Measurements from ENCODE around the gene DEPDC1. TPM values are rescaled to one million over a fixed set of nuclear protein-coding genes. Genes with fewer than 3 reads are reported as not detected.

Gene DEPDC1
- total RNA-seq, 1 experiment from 2014 or later = 20.3 TPM

GRCh38 chr1:68511254-68511653 lies 14.4 kb upstream of the DEPDC1 start:
- POLR2A ChIA-PET = no interaction called here
- H3K36me3 ChIP-seq (ENCODE audit: control insufficient read depth, insufficient read depth, low read length) = no peaks in the 10 kb centered on the region
- H3K9me3 Mint-ChIP-seq (ENCODE audit: unreplicated experiment) = no peaks in the 10 kb centered on the region
- no peaks in the 10 kb centered on the region for H3K4me1 ChIP-seq
- H3K27me3 ChIP-seq (replicated peaks; ENCODE audit: control insufficient read depth, insufficient read depth, low read length) = no peaks in the 10 kb centered on the region
- no peaks in the 10 kb centered on the region for H3K9me3 ChIP-seq
- no TSS peak for BruUV-seq (replicated peaks)
- no peaks in the 10 kb centered on the region for H3K36me3 Mint-ChIP-seq (ENCODE audit: insufficient read depth, unreplicated experiment)
- no peak for TF ChIP-seq CTCF (IDR thresholded peaks at IDR 0.05; ENCODE audit: insufficient read depth in 1 of 2, low read depth in 1 of 2, low read length in 1 of 2, severe bottlenecking in 1 of 2, unreplicated experiment in 1 of 2)
- H3K4me3 ChIP-seq (ENCODE audit: low read depth, low read length) = no peak overlapping the region
- intact Hi-C loops (cut with micrococcal nuclease; ENCODE audit: unreplicated experiment) = no loop called here
- CTCF ChIA-PET = no interaction called here
- no peak overlapping the region for H3K27ac Mint-ChIP-seq (ENCODE audit: unreplicated experiment)
- no peak overlapping the region for H3K4me3 Mint-ChIP-seq (ENCODE audit: unreplicated experiment)
- peaks cover 4% of the 10 kb centered on the region for H3K27me3 Mint-ChIP-seq (ENCODE audit: insufficient read depth, unreplicated experiment)
- H3K4me1 Mint-ChIP-seq (ENCODE audit: low read depth, unreplicated experiment) = no peaks in the 10 kb centered on the region
- no peak for DNase-seq

DNA sequence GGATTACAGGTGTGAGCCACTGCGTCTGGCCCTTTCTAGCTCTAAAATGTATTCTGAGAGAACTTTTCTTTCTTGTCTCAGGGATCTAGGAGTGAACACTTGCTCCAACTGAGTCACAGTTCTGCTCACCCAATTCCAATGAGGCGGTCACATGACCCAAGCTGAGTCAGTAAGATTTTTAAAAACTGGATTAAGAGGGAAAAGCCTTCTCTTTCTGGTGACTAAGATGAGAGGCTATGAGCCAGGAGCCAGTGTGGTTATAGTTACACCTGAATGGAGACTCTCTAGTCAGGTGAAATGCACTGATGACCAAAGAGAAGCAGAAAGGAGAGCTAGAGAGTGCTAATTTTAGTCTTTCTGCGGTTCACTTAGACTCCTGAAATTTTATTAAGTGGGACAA lies 9.5 kb upstream of the DEPDC1 start:
- Histone ChIP-seq H3K36me3 (ENCODE audit: control insufficient read depth, insufficient read depth, low read length) (no peaks in the 10 kb centered on the region), H3K4me3 (ENCODE audit: low read depth, low read length) (no peak overlapping the region), H3K9me3 (no peaks in the 10 kb centered on the region), H3K4me1 (no peaks in the 10 kb centered on the region), H3K27me3 (replicated peaks; ENCODE audit: control insufficient read depth, insufficient read depth, low read length) (no peaks in the 10 kb centered on the region)
- H3K36me3 Mint-ChIP-seq (ENCODE audit: insufficient read depth, unreplicated experiment) = no peaks in the 10 kb centered on the region
- H3K27ac Mint-ChIP-seq (ENCODE audit: unreplicated experiment) = no peak overlapping the region
- H3K9me3 Mint-ChIP-seq (ENCODE audit: unreplicated experiment) = no peaks in the 10 kb centered on the region
- ChIA-PET CTCF (no interaction called here), POLR2A (no interaction called here)
- H3K4me3 Mint-ChIP-seq (ENCODE audit: unreplicated experiment) = no peak overlapping the region
- DNase-seq = no peak
- BruUV-seq (replicated peaks) = no TSS peak
- H3K27me3 Mint-ChIP-seq (ENCODE audit: insufficient read depth, unreplicated experiment) = no peaks in the 10 kb centered on the region
- no peaks in the 10 kb centered on the region for H3K4me1 Mint-ChIP-seq (ENCODE audit: low read depth, unreplicated experiment)
- intact Hi-C loops (cut with micrococcal nuclease; ENCODE audit: unreplicated experiment) = no loop called here
- no peak for TF ChIP-seq CTCF (IDR thresholded peaks at IDR 0.05; ENCODE audit: insufficient read depth in 1 of 2, low read depth in 1 of 2, low read length in 1 of 2, severe bottlenecking in 1 of 2, unreplicated experiment in 1 of 2)

DNA sequence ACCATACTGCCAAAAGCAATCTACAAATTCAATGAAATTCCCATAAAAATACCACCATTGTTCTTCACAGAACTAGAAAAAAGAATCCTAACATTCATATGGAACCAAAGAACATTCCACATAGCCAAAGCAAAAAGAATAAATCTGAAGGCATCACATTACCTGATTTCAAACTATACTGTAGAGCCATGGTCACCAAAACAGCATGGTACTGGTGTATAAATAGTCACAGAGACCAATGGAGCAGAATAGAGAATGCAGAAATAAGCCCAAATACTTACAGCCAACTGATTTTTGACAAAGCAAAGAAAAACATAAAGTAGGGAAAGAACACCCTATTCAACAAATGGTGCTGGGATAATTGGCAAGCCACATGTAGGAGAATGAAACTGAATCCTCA lies 6.2 kb upstream of the DEPDC1 start:
- no peaks in the 10 kb centered on the region for H3K9me3 ChIP-seq
- no peak overlapping the region for H3K27ac Mint-ChIP-seq (ENCODE audit: unreplicated experiment)
- no peak for TF ChIP-seq CTCF (IDR thresholded peaks at IDR 0.05; ENCODE audit: insufficient read depth in 1 of 2, low read depth in 1 of 2, low read length in 1 of 2, severe bottlenecking in 1 of 2, unreplicated experiment in 1 of 2)
- H3K27me3 Mint-ChIP-seq (ENCODE audit: insufficient read depth, unreplicated experiment) = no peaks in the 10 kb centered on the region
- H3K36me3 Mint-ChIP-seq (ENCODE audit: insufficient read depth, unreplicated experiment) = no peaks in the 10 kb centered on the region
- no peak for DNase-seq
- no peaks in the 10 kb centered on the region for H3K36me3 ChIP-seq (ENCODE audit: control insufficient read depth, insufficient read depth, low read length)
- H3K9me3 Mint-ChIP-seq (ENCODE audit: unreplicated experiment) = no peaks in the 10 kb centered on the region
- intact Hi-C loops (cut with micrococcal nuclease; ENCODE audit: unreplicated experiment) = no loop called here
- no peaks in the 10 kb centered on the region for H3K4me1 ChIP-seq
- ChIA-PET POLR2A (no interaction called here), CTCF (no interaction called here)
- H3K4me3 Mint-ChIP-seq (ENCODE audit: unreplicated experiment) = no peak overlapping the region
- no peaks in the 10 kb centered on the region for H3K27me3 ChIP-seq (replicated peaks; ENCODE audit: control insufficient read depth, insufficient read depth, low read length)
- BruUV-seq (replicated peaks) = no TSS peak
- H3K4me3 ChIP-seq (ENCODE audit: low read depth, low read length) = no peak overlapping the region
- no peaks in the 10 kb centered on the region for H3K4me1 Mint-ChIP-seq (ENCODE audit: low read depth, unreplicated experiment)
